Measurements from ENCODE around the gene ANKRD28.

The ANKRD28 gene

DNA sequence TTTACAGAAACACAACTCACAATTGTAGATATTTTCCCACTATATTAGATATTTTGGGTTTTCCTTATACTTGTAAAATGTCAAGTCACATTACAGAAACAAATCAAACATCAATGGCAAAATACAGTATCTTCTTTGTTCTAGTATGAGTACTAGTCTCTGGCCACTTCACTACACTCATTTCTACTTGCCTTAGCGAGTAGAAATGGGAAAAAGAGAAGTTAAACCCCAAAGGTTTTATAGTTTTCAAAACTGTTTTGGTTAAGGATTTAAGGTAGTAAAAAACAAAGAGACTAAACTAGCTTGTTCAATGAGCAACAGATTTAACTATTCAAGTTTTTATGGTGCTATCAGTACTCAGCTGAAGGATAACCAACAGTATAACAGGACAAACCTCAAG, 114.5 kb downstream of the ANKRD28 start:
- no peak overlapping the region for H3K27ac ChIP-seq (ENCODE audit: low read length)
- H3K9me2 ChIP-seq (replicated peaks; ENCODE audit: insufficient read depth, low read length) = no peaks in the 10 kb centered on the region
- no peaks in the 10 kb centered on the region for H3K9me3 ChIP-seq (replicated peaks; ENCODE audit: insufficient read depth, low read length)
- 0 out of 2 replicates have a peak, but pooled peaks cover 4% of the 10 kb centered on the region for H3F3A ChIP-seq (ENCODE audit: insufficient read depth, low read length)
- no peak for DNase-seq
- TF ChIP-seq EZH2 (optimal IDR thresholded peaks at IDR 0.05; ENCODE audit: low read depth, low read length) = no peak
- no peaks in the 10 kb centered on the region for H4K20me1 ChIP-seq (ENCODE audit: insufficient read depth, low read length)
- no peak overlapping the region for H3K4me3 ChIP-seq (ENCODE audit: low read length)
- no peak overlapping the region for H3K9ac ChIP-seq (ENCODE audit: low read length)
- H3K4me1 ChIP-seq (ENCODE audit: low read length) = 0 out of 2 replicates have a peak, but pooled peaks cover 3% of the 10 kb centered on the region
- H2AFZ ChIP-seq (ENCODE audit: low read length) = no peak overlapping the region
- no peaks in the 10 kb centered on the region for H3K79me2 ChIP-seq (ENCODE audit: low read length)
- no peak overlapping the region for H3K4me2 ChIP-seq (ENCODE audit: low read depth, low read length)
- H3K27me3 ChIP-seq (replicated peaks; ENCODE audit: insufficient read depth, low read length) = no peaks in the 10 kb centered on the region
- H3K36me3 ChIP-seq (replicated peaks; ENCODE audit: insufficient read depth, low read length) = peaks cover 9% of the 10 kb centered on the region; the same call in 1 of the 2 replicates

GRCh38 chr3:15682561-15683185, 115.1 kb downstream of the ANKRD28 start:
- no peaks in the 10 kb centered on the region for H3K9me2 ChIP-seq (replicated peaks; ENCODE audit: insufficient read depth, low read length)
- TF ChIP-seq EZH2phosphoT487 (IDR thresholded peaks at IDR 0.05; ENCODE audit: low read length) (no peak), EZH2 (optimal IDR thresholded peaks at IDR 0.05; ENCODE audit: low read depth, low read length) (no peak)
- TF ChIP-seq, protein P1, sequence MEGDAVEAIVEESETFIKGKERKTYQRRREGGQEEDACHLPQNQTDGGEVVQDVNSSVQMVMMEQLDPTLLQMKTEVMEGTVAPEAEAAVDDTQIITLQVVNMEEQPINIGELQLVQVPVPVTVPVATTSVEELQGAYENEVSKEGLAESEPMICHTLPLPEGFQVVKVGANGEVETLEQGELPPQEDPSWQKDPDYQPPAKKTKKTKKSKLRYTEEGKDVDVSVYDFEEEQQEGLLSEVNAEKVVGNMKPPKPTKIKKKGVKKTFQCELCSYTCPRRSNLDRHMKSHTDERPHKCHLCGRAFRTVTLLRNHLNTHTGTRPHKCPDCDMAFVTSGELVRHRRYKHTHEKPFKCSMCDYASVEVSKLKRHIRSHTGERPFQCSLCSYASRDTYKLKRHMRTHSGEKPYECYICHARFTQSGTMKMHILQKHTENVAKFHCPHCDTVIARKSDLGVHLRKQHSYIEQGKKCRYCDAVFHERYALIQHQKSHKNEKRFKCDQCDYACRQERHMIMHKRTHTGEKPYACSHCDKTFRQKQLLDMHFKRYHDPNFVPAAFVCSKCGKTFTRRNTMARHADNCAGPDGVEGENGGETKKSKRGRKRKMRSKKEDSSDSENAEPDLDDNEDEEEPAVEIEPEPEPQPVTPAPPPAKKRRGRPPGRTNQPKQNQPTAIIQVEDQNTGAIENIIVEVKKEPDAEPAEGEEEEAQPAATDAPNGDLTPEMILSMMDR (IDR thresholded peaks at IDR 0.05; ENCODE audit: low read length) = no peak
- DNase-seq = no peak
- peaks cover 15% of the 10 kb centered on the region; the same call in 1 of the 2 replicates for H3K36me3 ChIP-seq (replicated peaks; ENCODE audit: insufficient read depth, low read length)
- no peak overlapping the region for H3K4me3 ChIP-seq (ENCODE audit: low read length)
- no peaks in the 10 kb centered on the region for H4K20me1 ChIP-seq (ENCODE audit: insufficient read depth, low read length)
- H3K79me2 ChIP-seq (ENCODE audit: low read length) = no peaks in the 10 kb centered on the region
- no peak overlapping the region for H3K9ac ChIP-seq (ENCODE audit: low read length)
- no peaks in the 10 kb centered on the region for H3K27me3 ChIP-seq (replicated peaks; ENCODE audit: insufficient read depth, low read length)
- no peak overlapping the region for H2AFZ ChIP-seq (ENCODE audit: low read length)
- H3K4me2 ChIP-seq (ENCODE audit: low read depth, low read length) = no peak overlapping the region
- 0 out of 2 replicates have a peak, but pooled peaks cover 4% of the 10 kb centered on the region for H3F3A ChIP-seq (ENCODE audit: insufficient read depth, low read length)
- 0 out of 2 replicates have a peak, but pooled peaks cover 3% of the 10 kb centered on the region for H3K4me1 ChIP-seq (ENCODE audit: low read length)
- H3K27ac ChIP-seq (ENCODE audit: low read length) = no peak overlapping the region
- no peaks in the 10 kb centered on the region for H3K9me3 ChIP-seq (replicated peaks; ENCODE audit: insufficient read depth, low read length)

- H2AFZ ChIP-seq (ENCODE audit: low read length) = no peak overlapping the region
- H3K9me3 ChIP-seq (replicated peaks; ENCODE audit: insufficient read depth, low read length) = no peaks in the 10 kb centered on the region
- H3K9ac ChIP-seq (ENCODE audit: low read length) = no peak overlapping the region
- TF ChIP-seq, protein P1 (IDR thresholded peaks at IDR 0.05; ENCODE audit: low read length) = no peak
- TF ChIP-seq EZH2phosphoT487 (IDR thresholded peaks at IDR 0.05; ENCODE audit: low read length) = no peak
- TF ChIP-seq EZH2 (optimal IDR thresholded peaks at IDR 0.05; ENCODE audit: low read depth, low read length) = no peak
- no peak for DNase-seq
- H3K79me2 ChIP-seq (ENCODE audit: low read length) = no peaks in the 10 kb centered on the region
- H4K20me1 ChIP-seq (ENCODE audit: insufficient read depth, low read length) = no peaks in the 10 kb centered on the region
- H3K4me3 ChIP-seq (ENCODE audit: low read length) = no peak overlapping the region
- H3K4me1 ChIP-seq (ENCODE audit: low read length) = 0 out of 2 replicates have a peak, but pooled peaks cover 3% of the 10 kb centered on the region
- no peaks in the 10 kb centered on the region for H3K27me3 ChIP-seq (replicated peaks; ENCODE audit: insufficient read depth, low read length)
- no peak overlapping the region for H3K27ac ChIP-seq (ENCODE audit: low read length)
- 0 out of 2 replicates have a peak, but pooled peaks cover 4% of the 10 kb centered on the region for H3F3A ChIP-seq (ENCODE audit: insufficient read depth, low read length)
- no peak overlapping the region for H3K4me2 ChIP-seq (ENCODE audit: low read depth, low read length)
- H3K9me2 ChIP-seq (replicated peaks; ENCODE audit: insufficient read depth, low read length) = no peaks in the 10 kb centered on the region
- peaks cover 18% of the 10 kb centered on the region; the same call in 1 of the 2 replicates for H3K36me3 ChIP-seq (replicated peaks; ENCODE audit: insufficient read depth, low read length)
Observed at GRCh38 chr3:15681668-15682067, 116.1 kb downstream of the ANKRD28 start.

GRCh38 chr3:15679306-15679705, 118.5 kb downstream of the ANKRD28 start:
- Histone ChIP-seq H3K4me1 (ENCODE audit: low read length) (0 out of 2 replicates have a peak, but pooled peaks cover 3% of the 10 kb centered on the region), H3K4me2 (ENCODE audit: low read depth, low read length) (no peak overlapping the region), H3F3A (ENCODE audit: insufficient read depth, low read length) (0 out of 2 replicates have a peak, but pooled peaks cover 4% of the 10 kb centered on the region), H3K27ac (ENCODE audit: low read length) (no peak overlapping the region), H3K36me3 (replicated peaks; ENCODE audit: insufficient read depth, low read length) (peaks cover 12% of the 10 kb centered on the region; the same call in 1 of the 2 replicates), H2AFZ (ENCODE audit: low read length) (no peak overlapping the region), H3K79me2 (ENCODE audit: low read length) (no peaks in the 10 kb centered on the region), H3K9me3 (replicated peaks; ENCODE audit: insufficient read depth, low read length) (no peaks in the 10 kb centered on the region), H4K20me1 (ENCODE audit: insufficient read depth, low read length) (no peaks in the 10 kb centered on the region), H3K9ac (ENCODE audit: low read length) (no peak overlapping the region), H3K4me3 (ENCODE audit: low read length) (no peak overlapping the region), H3K9me2 (replicated peaks; ENCODE audit: insufficient read depth, low read length) (no peaks in the 10 kb centered on the region), H3K27me3 (replicated peaks; ENCODE audit: insufficient read depth, low read length) (no peaks in the 10 kb centered on the region)
- TF ChIP-seq, protein P1 (IDR thresholded peaks at IDR 0.05; ENCODE audit: low read length) = no peak
- TF ChIP-seq EZH2 (optimal IDR thresholded peaks at IDR 0.05; ENCODE audit: low read depth, low read length) (no peak), EZH2phosphoT487 (IDR thresholded peaks at IDR 0.05; ENCODE audit: low read length) (no peak)
- DNase-seq = no peak
